ENCODE data around the gene KCND3. TPM values are rescaled to one million over a fixed set of nuclear protein-coding genes. Genes with fewer than 3 reads are reported as not detected.

KCND3 gene
- polyA plus RNA-seq, 4 donors: 1.3 to 1.6 (median 1.4) TPM

GRCh38 chr1:111852261-111852721 lies 137.2 kb downstream of the KCND3 start:
- DNase-seq (ENCODE audit: low read depth in 4 of 4, low spot score in 2 of 4): no peak

DNA sequence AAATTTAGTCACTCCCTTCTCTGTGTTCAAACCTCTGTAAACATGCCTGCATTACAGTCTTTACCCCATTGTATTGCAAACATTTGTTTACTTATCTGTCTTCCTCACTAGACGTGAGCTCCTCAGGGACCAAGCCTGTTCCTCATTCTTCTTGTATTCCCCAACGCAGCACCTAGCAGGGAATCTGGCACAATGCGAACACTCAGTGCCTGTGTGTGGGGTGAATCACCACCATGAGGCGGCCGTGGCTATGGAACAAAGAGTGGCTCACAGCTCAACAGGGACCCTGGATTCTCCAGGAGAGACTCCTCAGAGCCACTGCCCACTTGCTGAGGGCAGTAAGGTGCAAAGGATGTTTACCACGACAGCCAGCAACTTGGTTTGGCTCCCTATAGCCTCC lies 137.9 kb downstream of the KCND3 start:
- no peak for DNase-seq (ENCODE audit: low read depth in 4 of 4, low spot score in 2 of 4)

GRCh38 chr1:111850109-111850508 lies 139.4 kb downstream of the KCND3 start:
- no peak for DNase-seq (ENCODE audit: low read depth in 4 of 4, low spot score in 2 of 4)

DNA sequence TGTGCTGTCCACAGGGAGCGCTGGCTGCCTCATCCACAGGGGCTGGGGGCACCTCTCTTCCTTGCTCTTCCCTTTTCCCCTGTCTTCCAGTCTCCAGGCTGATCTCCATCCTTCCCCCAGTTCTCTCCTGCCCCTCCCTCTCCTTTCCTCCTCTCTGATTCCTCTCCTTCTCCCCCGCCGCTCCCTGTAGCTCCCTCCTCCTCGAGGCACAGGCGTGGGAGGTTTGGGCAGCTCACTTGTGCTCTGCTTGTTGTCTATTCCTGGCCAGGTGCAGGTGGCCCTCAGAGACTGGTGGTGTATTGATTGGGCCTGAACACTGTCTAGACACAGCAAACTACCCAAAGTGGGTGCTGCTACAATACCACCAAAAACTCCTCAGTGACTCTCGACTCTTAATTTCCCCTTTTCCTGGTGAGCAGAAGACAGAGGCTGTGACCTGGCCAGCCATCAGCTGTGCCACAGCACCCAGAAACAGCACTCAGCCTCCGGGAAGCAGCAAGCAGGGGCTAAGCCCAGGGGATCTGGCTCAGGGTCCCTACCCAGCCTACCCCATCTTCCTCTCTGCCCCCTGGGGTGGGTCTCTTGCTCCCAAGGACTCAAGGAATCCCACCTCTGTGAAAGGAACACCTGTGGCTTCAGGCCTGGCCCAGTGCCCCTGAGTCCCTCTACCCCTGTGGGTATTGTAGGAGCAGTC lies 140.5 kb downstream of the KCND3 start:
- no peak for DNase-seq (ENCODE audit: low read depth in 4 of 4, low spot score in 2 of 4)

DNA sequence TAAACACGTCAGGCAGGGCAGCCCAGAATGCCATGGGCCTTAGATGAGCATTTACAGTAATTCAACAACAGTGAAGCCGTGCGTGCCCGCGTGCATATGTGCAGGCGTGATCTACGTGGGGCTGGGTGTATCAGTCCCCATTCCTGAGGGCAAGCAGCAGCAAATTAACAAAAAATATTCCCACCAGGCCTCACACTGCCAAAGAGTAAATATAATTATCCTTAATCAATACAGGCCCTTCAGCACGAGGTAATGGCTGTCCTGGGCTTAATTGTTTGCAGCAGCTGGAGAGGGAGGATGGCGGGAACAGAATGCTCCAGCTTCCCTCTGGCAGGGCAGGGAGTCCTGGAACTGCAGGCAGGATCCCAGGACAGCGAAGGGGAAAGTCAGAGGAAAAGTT lies 142.0 kb downstream of the KCND3 start:
- DNase-seq (ENCODE audit: low read depth in 4 of 4, low spot score in 2 of 4): no peak

- DNase-seq (ENCODE audit: low read depth in 4 of 4, low spot score in 2 of 4): no peak
These were observed 142.6 kb downstream of the KCND3 start for GRCh38 chr1:111846842-111847241.

- DNase-seq (ENCODE audit: low read depth in 4 of 4, low spot score in 2 of 4): no peak
These were observed 146.3 kb downstream of the KCND3 start for GRCh38 chr1:111843177-111843576.

DNA sequence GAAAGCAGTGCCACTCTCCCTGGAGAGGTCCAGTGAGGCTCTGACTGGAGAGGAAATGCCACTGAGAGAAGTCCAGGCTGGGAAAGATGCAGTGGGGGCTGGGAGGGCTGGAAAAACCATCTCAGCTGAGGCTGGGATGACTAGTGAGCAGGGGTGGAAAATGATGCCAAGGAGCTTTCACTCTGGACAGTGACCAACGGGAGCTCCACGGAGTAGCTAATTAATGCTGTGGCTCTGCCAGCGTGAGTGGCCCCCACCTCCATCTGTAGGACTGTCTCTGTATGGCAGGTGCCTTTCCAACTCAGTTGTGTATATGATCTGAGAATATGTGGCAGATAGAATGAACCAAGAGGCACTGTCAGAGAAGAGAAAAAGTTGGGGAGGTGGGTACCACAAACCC lies 147.1 kb downstream of the KCND3 start:
- DNase-seq (ENCODE audit: low read depth in 4 of 4, low spot score in 2 of 4): no peak

DNA sequence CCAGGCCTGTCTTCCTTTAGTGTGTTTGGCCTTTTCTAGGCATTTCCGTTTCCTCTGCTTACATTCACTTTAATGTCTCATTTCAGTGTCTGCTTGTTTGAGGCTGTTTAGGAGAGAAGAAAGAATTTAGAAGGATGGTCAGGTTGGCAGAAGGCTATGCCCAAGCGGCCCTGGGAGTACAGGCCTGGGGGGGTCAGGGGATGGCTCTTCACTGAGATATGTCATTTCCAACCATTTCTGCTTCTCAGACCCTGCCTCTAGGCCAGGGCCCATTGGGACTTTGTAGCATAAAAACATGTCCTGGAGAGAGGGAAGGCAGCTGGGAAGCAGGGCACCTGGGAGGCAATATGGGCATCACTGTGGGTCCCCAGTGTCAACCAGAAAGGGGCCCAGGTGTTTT lies 147.7 kb downstream of the KCND3 start:
- no peak for DNase-seq (ENCODE audit: low read depth in 4 of 4, low spot score in 2 of 4)

DNA sequence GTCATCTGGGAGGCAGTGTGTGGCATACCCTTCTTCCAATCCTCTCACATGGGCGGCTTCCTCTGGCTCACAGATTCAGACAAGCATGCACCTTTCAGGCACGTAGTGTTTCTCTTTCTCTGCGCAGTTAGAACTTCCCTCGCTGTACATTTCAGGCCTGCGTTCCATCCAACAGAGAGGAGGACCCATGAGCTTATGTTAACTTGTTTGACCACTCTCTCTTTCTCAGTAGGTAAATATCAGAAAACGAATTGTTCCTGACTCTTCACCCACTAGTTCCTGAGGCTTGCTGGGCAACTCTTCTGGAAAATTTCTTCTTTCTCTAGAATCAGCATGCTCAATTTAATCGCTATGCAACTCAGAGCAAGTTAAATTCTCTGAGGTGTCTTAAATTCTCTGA lies 148.3 kb downstream of the KCND3 start:
- no peak for DNase-seq (ENCODE audit: low read depth in 4 of 4, low spot score in 2 of 4)

DNA sequence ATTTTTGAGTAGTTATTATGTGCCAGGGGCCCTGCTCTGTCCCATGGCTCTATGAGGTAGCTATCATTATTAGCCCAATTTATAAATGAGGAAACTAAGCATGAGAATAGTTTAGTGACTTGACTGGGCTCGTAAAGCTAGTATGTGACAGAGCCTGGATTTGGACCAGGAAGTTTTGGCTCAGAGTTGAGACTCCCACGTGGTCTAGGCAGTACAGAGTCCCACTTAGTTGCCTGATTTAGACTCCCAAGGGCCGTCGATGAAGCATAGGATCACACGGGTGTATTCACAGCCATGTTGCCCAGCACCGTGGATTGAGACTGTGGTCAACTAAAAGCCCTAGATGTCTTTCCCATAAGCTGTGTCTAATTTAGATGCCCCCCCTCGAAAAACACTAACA lies 152.1 kb downstream of the KCND3 start:
- no peak for DNase-seq (ENCODE audit: low read depth in 4 of 4, low spot score in 2 of 4)

DNA sequence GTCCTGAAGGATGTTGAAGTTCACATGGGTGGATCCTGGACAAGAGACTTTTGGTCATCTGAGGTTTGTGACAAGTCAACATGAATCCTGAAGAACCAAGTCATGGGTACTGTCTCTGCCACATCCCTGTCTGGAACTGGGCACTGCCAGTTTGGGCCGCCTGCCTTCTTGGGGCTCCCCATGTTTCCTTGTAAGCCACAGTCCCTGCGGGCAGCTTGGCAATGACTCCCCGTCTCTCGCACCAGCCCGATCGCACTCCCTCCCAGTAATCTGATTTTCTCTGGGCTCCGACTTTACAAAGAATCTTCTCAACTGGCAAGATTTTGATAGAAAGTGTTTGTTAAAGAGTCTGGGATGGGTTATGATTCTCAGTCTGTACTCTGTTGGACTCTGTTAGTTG lies 153.4 kb downstream of the KCND3 start:
- DNase-seq (ENCODE audit: low read depth in 4 of 4, low spot score in 2 of 4): no peak

DNA sequence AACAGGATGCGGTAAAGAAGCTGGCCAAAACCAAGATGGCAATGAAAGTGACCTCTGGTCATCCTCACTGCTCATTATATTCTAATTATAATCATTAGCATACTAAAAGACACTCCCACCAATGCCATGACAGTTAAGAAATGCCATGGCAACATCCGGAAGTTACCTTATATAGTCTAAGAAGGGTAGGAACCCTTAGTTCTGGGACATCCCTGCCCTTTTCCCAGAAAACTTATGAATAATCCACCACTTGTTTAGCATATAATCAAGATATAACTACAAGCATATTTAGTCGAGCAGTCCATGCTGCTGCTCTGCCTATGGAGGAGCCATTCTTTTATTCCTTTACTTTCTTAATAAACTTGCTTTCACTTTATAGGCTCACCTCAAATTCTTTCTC lies 154.0 kb downstream of the KCND3 start:
- no peak for DNase-seq (ENCODE audit: low read depth in 4 of 4, low spot score in 2 of 4)

DNA sequence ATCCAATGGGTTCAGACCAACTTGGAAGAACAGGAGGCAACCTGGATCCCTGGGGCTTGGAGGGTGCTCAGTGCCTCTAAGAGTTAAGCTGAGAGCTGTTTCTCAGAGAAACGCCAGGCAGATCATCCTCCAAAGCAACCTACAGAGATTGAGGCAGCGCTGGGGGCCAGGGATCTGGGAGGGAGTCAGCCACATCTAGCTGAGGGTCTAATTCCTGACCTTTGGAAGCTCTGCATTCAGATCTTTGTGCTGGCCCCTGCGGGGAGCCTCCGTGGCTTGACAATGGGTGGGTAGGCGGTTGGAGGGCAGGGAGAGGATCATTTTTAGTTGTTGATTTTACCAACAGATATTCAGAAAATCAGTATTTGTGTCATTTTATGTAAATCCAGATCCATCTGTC lies 154.5 kb downstream of the KCND3 start:
- DNase-seq (ENCODE audit: low read depth in 4 of 4, low spot score in 2 of 4): no peak

DNA sequence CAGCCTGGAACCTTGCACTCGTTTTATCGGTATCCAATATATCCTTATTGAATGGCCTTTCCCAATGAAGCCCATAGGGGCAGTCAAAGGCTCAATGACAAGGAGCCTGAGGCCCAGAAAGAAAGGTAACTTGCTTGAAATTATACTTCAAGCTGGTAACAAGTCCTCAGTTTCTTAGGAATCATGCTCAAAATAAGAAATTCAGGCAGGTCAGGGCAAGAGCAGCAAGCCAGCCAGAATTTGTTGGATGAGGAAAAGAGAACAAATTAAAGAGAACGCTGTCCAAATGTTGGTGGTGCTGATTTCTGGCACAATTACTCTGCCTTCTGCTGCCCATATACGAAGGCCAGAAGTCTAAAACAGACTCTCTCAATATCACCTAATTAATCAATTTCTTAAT lies 156.1 kb downstream of the KCND3 start:
- peak; percentile 7 to 31 (median 13) for DNase-seq (ENCODE audit: low read depth in 4 of 4, low spot score in 2 of 4)

DNA sequence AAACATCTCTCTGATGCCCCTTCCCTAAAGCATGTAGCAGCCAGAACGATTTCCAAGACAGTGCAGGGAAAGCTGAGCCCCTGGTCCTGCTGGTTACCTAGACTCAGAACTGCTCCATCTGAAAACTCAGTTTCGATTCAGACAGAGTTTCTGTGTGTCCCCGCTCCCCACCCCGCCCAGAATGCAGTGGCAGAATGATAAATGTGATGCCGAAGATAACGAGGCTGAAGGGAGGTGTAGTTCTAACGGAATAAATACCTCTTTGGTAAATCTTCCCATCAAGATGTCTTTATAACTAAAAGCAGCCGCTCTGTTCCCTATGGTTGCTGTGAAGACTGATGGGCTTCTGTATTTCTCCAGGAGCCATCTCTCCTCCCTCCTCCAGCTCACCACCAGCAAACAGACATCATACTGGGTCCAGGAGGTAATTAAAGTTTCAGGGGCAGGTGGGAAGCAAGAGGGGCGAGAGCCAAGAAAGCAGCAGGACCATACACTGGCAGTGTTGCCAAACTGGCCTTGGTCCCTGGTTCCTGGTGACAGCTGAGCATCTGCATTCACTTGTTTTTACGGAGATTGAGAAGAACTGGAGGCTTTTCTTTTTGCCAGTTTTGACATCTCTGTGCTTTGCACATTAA lies 156.8 kb downstream of the KCND3 start:
- no peak for DNase-seq (ENCODE audit: low read depth in 4 of 4, low spot score in 2 of 4)

GRCh38 chr1:111831153-111831552 lies 158.3 kb downstream of the KCND3 start:
- no peak for DNase-seq (ENCODE audit: low read depth in 4 of 4, low spot score in 2 of 4)

DNA sequence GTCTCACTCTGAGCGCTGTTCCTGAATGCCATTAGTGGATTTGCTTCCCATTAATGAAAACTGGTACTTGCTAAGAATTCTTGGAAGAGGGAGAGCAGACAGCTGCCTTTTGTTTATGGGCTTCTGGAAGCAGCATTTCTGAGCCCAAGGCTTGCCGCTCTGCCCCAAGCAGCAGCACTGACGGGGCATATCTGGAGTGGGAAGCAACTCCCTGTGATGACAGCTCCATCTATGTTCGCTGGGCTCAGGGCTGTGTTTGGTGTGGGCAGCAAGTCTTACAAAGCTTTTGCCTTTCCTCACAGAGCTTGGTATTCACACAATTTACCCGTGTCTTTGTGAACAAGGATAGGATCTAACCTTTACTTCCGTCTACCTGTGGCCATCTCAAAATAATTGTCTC lies 161.5 kb downstream of the KCND3 start:
- no peak for DNase-seq (ENCODE audit: low read depth in 4 of 4, low spot score in 2 of 4)

DNA sequence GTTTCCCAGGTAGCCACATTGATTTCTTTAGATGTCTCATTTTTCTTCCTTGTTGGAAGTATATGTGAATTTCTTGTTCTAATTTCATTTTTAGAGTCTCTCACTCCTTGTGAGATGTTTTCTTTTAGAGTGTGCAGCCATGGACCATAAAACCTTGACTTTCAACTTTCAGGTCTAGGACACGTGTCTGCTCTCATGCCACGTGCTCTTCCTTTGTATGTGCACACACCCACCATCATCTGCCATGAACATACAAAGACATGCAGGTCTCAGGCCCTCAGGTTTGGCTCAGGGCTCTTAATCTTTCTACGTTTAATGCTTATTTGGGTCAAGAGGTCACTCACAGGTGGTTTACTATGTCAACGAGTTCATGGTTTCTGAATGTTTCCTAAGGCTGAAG lies 163.2 kb downstream of the KCND3 start:
- no peak for DNase-seq (ENCODE audit: low read depth in 4 of 4, low spot score in 2 of 4)

DNA sequence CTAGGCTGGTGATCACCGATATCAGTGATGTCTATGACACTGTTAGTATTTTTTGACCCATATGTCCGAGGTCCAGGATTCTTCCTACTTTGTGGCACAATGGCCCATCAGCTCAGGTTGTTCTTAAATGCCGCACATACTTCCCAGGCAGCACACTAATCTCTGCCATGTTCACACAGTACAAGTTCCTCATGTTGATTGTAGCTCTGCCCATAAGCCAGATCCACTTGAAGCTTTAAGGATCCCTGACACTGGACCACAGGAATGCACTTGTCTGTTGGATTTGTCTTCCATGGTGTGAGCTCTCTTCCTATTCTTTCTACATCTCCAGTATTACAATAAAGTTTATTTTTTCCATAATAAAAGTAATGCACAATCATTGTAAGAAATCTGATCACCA lies 164.3 kb downstream of the KCND3 start:
- no peak for DNase-seq (ENCODE audit: low read depth in 4 of 4, low spot score in 2 of 4)

DNA sequence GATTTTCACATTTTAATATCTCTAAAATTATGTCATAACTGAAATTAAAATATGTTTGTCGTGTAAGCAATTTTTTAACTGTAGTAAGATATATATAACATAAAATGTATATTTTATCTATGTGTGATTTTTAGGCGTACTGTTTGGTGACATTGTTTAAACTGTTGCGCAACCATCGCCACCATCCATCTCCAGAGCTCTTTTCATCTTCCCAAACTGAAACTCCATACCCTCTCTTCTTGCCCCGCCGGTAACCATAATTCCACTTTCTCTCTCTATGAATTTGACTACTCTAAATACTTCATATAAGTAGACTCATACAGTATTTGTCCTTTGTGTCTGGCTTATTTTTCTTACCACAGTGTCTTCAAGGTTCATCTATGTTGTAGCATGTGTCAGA lies 167.3 kb downstream of the KCND3 start:
- no peak for DNase-seq (ENCODE audit: low read depth in 4 of 4, low spot score in 2 of 4)

DNA sequence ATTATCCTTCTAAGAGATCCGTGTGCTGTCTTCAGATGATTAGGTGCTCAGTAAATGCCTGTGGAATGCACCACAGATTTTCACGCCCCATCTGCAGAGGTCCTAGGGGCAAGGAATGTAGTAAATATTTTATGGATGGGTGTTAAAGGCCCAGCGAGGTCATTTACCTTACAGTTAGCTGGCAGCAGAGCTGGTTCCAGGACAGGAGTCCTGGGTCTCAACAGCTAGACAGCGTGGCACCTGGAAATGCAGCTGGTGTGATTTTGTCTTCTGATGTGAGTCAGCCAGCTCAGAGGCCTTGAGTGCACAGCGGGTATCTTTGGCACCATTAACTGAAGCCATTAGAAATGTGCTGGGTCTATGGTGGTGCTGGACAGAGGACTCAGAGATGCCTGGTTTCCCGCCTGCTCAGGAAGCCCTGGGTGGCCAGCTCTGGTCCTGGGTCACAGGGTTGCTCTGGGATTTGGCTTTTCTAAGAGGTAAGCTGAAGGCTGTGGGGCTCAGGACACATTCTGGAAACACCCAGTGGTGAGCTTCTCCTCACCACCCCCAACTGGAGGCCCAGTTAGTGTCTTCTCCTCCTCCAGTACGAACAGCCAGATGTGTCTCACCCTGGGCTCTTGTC lies 168.2 kb downstream of the KCND3 start:
- no peak for DNase-seq (ENCODE audit: low read depth in 4 of 4, low spot score in 2 of 4)
